Gastroesophageal sphincter (tissue), 4 donors: ENCODE results near the gene SERP1. TPM values are rescaled to one million over a fixed set of nuclear protein-coding genes. Genes with fewer than 3 reads are reported as not detected.

ENCODE experiments used
- ATAC-seq: fragments of 150-250 bp; one replicate; pipeline ENCODE4 v1.9.1; 2016; ENCODE audit warnings: mild to moderate bottlenecking, moderate library complexity
- H3K27ac ChIP-seq, 4 donors: fragments of 200-600 bp; sonication (generic) in 3 of 4; 1 replicate in 3 of 4; 2 replicates in 1 of 4; pipeline ENCODE4 v1.5.1; 2016 to 2019
- H3K27me3 ChIP-seq: fragments of 200-600 bp; sonication (generic); one replicate; pipeline ENCODE4 v1.5.1; 2019
- H3K36me3 ChIP-seq, 2 donors: fragments of 200-600 bp; sonication (generic); one replicate each; pipeline ENCODE4 v1.5.1; 2019; ENCODE audit warnings: control low read depth in 1 of 2
- H3K4me1 ChIP-seq, 3 donors: fragments of 200-600 bp; sonication (generic); 1 replicate in 2 of 3; 2 replicates in 1 of 3; pipeline ENCODE4 v1.5.1; 2016 to 2019; ENCODE audit warnings: control low read depth in 2 of 3
- H3K4me3 ChIP-seq, 2 donors: fragments of 200-600 bp; sonication (generic); one replicate each; pipeline ENCODE4 v1.5.1; 2019; ENCODE audit warnings: mild to moderate bottlenecking in 1 of 2, moderate library complexity in 1 of 2
- H3K9me3 ChIP-seq, 3 donors: fragments of 200-600 bp; sonication (generic); one replicate each; pipeline ENCODE4 v1.5.1; 2017 to 2019; ENCODE audit warnings: control low read depth in 2 of 3
- EP300 ChIP-seq: sonication (generic); formaldehyde crosslinking; IDR thresholded peaks from one replicate; pipeline ENCODE4 v1.6.1; 2017; ENCODE audit warnings: antibody characterized with exemption, mild to moderate bottlenecking
- POLR2A ChIP-seq, 2 donors: fragments of 450-650 bp; IDR thresholded peaks; one replicate each; pipeline ENCODE4 v1.6.1; 2017; ENCODE audit warnings: antibody characterized with exemption in 2 of 2, mild to moderate bottlenecking in 2 of 2, moderate library complexity in 1 of 2
- POLR2AphosphoS5 ChIP-seq: sonication (generic); formaldehyde crosslinking; IDR thresholded peaks from one replicate; pipeline ENCODE4 v1.6.1; 2017; ENCODE audit warnings: antibody characterized with exemption
- WGBS, 2 donors: methylation state at CpG; one replicate each; pipeline ENCODE4 v1.1.5; 2018; ENCODE audit warnings: low coverage in 1 of 2; 5-methylcytosine and 5-hydroxymethylcytosine counted together
- total RNA-seq, 4 donors: library from RNA; depleted of rRNA; stranded (reverse); fragments of >200 nt; gene quantifications; one replicate each; pipeline ENCODE4 v1.1.0, GENCODE V29; 2016
- TF ChIP-seq, protein P1 (sequence below), 4 experiments: fragments of 200-600 bp in 2 of 4; fragments of 450-650 bp in 2 of 4; sonication (generic) in 1 of 4; IDR thresholded peaks; one replicate each; pipeline ENCODE4 v1.5.1; 2017 to 2019; ENCODE audit warnings: antibody characterized with exemption in 4 of 4, mild to moderate bottlenecking in 2 of 4, moderate library complexity in 2 of 4

The SERP1 gene
- total RNA-seq, 4 donors from 2014 or later = 72.8 to 187 (median 154) TPM

DNA sequence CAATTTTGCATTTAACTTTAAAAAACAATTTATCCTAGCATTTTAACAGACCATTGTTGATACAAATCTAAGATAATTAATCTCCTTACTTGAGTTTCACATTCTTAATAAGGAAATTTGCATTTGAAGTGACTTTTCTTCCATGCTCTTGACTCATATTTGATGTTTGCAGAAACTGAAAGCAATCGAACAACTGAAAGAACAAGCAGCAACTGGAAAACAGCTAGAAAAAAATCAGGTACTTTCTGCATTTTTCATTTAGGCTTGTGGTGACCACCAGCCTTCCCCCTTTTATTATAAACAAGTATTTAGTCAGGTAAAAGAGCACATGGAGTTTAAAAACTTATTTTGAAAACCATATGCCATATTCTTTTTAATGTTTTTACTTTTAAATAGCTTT lies 36.7 kb upstream of the SERP1 start:
- TF ChIP-seq, protein P1, sequence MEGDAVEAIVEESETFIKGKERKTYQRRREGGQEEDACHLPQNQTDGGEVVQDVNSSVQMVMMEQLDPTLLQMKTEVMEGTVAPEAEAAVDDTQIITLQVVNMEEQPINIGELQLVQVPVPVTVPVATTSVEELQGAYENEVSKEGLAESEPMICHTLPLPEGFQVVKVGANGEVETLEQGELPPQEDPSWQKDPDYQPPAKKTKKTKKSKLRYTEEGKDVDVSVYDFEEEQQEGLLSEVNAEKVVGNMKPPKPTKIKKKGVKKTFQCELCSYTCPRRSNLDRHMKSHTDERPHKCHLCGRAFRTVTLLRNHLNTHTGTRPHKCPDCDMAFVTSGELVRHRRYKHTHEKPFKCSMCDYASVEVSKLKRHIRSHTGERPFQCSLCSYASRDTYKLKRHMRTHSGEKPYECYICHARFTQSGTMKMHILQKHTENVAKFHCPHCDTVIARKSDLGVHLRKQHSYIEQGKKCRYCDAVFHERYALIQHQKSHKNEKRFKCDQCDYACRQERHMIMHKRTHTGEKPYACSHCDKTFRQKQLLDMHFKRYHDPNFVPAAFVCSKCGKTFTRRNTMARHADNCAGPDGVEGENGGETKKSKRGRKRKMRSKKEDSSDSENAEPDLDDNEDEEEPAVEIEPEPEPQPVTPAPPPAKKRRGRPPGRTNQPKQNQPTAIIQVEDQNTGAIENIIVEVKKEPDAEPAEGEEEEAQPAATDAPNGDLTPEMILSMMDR (IDR thresholded peaks at IDR 0.05) = no peak
- TF ChIP-seq POLR2A (IDR thresholded peaks at IDR 0.05) (no peak), POLR2AphosphoS5 (no peak), EP300 (no peak)
- peaks cover 3 to 65% of the 10 kb centered on the region in 2 donors for H3K36me3 ChIP-seq
- no peak overlapping the region for H3K27ac ChIP-seq
- no peak for ATAC-seq
- H3K4me3 ChIP-seq = no peak overlapping the region
- no peaks in the 10 kb centered on the region for H3K4me1 ChIP-seq
- no peaks in the 10 kb centered on the region for H3K9me3 ChIP-seq
- 84 to 100% methylated on average over 1 of the region's 1 CpG for WGBS, 2 donors
- no peaks in the 10 kb centered on the region for H3K27me3 ChIP-seq

DNA sequence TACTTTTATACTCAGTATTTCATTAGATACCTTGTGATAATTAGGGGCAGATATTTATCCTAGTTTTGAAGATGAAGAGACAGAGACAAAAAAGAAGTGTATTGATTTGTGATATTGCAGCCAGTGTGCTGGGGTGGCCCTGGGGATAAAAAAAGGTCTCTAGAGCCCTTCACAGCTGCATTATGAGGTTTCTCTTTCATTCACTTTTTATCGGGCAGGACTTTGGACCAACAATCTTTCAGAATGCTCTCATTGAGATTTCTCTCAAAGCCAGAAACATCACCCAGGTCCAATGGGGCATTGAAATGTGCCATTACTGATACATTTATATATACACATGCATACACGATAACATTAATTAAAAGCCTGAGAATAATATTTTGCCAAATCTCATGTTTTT lies 36.3 kb upstream of the SERP1 start:
- ATAC-seq = no peak
- WGBS, 2 donors = 92 to 93% methylated on average over 2 of the region's 2 CpGs
- no peak overlapping the region for H3K27ac ChIP-seq
- no peaks in the 10 kb centered on the region for H3K9me3 ChIP-seq
- no peaks in the 10 kb centered on the region for H3K4me1 ChIP-seq
- TF ChIP-seq POLR2A (IDR thresholded peaks at IDR 0.05) = no peak
- TF ChIP-seq, protein P1 (IDR thresholded peaks at IDR 0.05) = no peak
- H3K36me3 ChIP-seq = peaks cover 3 to 67% of the 10 kb centered on the region in 2 donors
- no peak overlapping the region for H3K4me3 ChIP-seq
- H3K27me3 ChIP-seq = no peaks in the 10 kb centered on the region

DNA sequence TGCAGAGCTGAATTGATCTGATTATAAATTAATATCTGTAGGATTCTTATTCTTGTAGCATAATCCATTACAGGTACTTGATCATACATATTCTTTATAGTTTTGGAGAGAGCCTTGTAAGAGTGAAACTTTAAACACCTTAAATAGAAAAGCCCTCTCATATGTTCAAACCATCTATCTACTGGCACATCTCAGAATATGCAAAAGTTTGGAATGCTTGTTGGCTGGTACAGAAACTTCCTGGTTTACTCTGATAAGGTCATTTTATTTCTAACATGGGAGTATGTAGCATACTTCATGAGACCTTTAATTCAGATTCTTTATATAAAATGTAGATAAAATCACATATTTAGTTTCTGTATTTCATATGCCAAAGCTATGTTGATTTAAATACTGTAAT lies 34.9 kb upstream of the SERP1 start:
- no peak overlapping the region for H3K4me3 ChIP-seq
- no peaks in the 10 kb centered on the region for H3K27me3 ChIP-seq
- H3K27ac ChIP-seq = no peak overlapping the region
- TF ChIP-seq EP300 (no peak), POLR2A (IDR thresholded peaks at IDR 0.05) (no peak), POLR2AphosphoS5 (no peak)
- TF ChIP-seq, protein P1 (IDR thresholded peaks at IDR 0.05) = no peak
- H3K9me3 ChIP-seq = no peaks in the 10 kb centered on the region
- no peaks in the 10 kb centered on the region for H3K4me1 ChIP-seq
- ATAC-seq = no peak
- H3K36me3 ChIP-seq = peaks cover 3 to 82% of the 10 kb centered on the region in 2 donors

DNA sequence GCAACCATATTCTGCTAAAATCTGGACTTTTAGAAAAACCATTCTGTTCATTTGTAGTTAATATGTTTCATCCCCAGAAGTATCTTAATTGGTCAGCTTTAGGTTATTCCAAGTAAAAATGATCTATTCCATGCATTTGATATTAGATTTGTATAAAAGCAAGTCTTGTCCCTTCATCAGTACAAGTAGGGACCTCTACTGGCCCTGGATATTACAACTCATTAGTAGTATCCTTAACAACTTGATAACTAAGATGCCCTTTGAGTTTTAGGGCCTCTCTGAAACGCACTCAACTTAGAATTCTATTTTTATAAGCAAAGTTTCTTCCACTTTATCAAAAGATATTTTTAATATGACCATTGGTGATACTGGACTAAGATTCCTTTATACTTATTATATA lies 31.6 kb upstream of the SERP1 start:
- H3K27ac ChIP-seq = no peak overlapping the region
- H3K9me3 ChIP-seq = no peaks in the 10 kb centered on the region
- TF ChIP-seq POLR2AphosphoS5 (no peak), POLR2A (IDR thresholded peaks at IDR 0.05) (no peak), EP300 (no peak)
- TF ChIP-seq, protein P1 (IDR thresholded peaks at IDR 0.05) = no peak
- ATAC-seq = no peak
- H3K4me3 ChIP-seq = no peak overlapping the region
- WGBS, 2 donors = 48 to 77% methylated on average over 1 of the region's 1 CpG
- no peaks in the 10 kb centered on the region for H3K4me1 ChIP-seq
- no peaks in the 10 kb centered on the region for H3K27me3 ChIP-seq
- peaks cover 0 to 81% of the 10 kb centered on the region in 2 donors for H3K36me3 ChIP-seq

DNA sequence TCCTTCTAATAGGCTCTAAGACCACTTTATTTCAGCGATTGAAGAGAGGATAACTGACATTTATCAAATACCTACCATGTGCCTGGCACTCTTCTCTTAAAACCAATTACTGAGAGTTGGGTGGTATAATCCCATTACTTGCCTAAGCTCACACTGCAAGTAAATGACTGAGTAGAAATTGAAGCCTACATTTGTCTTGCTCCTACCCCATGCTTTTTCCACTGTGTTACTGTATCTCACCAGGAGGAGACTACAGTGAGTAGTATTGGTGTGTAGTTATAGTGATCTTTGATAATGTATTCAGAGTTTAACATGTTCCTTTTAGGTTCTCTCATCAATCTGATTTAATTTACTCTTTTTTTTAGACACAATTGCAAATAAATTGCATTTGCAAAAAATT lies 21.0 kb upstream of the SERP1 start:
- TF ChIP-seq EP300 = no peak
- TF ChIP-seq, protein P1 (IDR thresholded peaks at IDR 0.05) = no peak
- no peak for TF ChIP-seq POLR2AphosphoS5
- no peak for TF ChIP-seq POLR2A (IDR thresholded peaks at IDR 0.05)
- Histone ChIP-seq H3K27me3 (no peaks in the 10 kb centered on the region), H3K27ac (no peak overlapping the region), H3K4me1 (no peaks in the 10 kb centered on the region), H3K4me3 (no peak overlapping the region), H3K36me3 (peaks cover 7 to 94% of the 10 kb centered on the region in 2 donors), H3K9me3 (no peaks in the 10 kb centered on the region)
- no peak for ATAC-seq
- WGBS, 2 donors = 94 to 100% methylated on average over 1 of the region's 1 CpG
